Esophagus squamous epithelium (tissue), 5 donors: Measurements from ENCODE around the gene CDC73. TPM values are rescaled to one million over a fixed set of nuclear protein-coding genes. Genes with fewer than 3 reads are reported as not detected.
"Not testable (repeated sequence)": the region's sequence is repeated elsewhere in the genome, so short reads cannot be mapped to it uniquely, and the experiment has no call there.

Experiments used
- DNase-seq: peaks from one replicate; lab custom pipeline; 2025; lab: John Stamatoyannopoulos, UW
- H3K27ac ChIP-seq, 4 donors: fragments of 200-600 bp; sonication (generic); one replicate each; pipeline ENCODE4 v1.5.1; 2016 to 2019; ENCODE audit warnings: mild to moderate bottlenecking in 1 of 4
- H3K27me3 ChIP-seq, 4 donors: fragments of 200-600 bp; sonication (generic); 1 replicate in 3 of 4; 2 replicates in 1 of 4; pipeline versions ENCODE4 v1.5.1 to v1.6.0; 2017 to 2021; ENCODE audit warnings: antibody characterized with exemption in 1 of 4
- H3K36me3 ChIP-seq, 3 donors: fragments of 200-600 bp; sonication (generic); one replicate each; pipeline ENCODE4 v1.5.1; 2016 to 2019
- H3K4me1 ChIP-seq, 3 donors: fragments of 200-600 bp; sonication (generic); one replicate each; pipeline ENCODE4 v1.5.1; 2017 to 2019
- H3K4me3 ChIP-seq, 4 donors: fragments of 200-600 bp; sonication (generic); 1 replicate in 3 of 4; 2 replicates in 1 of 4; pipeline ENCODE4 v1.5.1; 2016 to 2019; ENCODE audit warnings: mild to moderate bottlenecking in 2 of 4, moderate library complexity in 1 of 4
- H3K9me3 ChIP-seq, 3 donors: fragments of 200-600 bp; sonication (generic); one replicate each; pipeline ENCODE4 v1.5.1; 2016 to 2019
- POLR2A ChIP-seq, 4 donors: fragments of 450-650 bp; IDR thresholded peaks; one replicate each; pipeline ENCODE4 v1.6.1; 2017; ENCODE audit warnings: antibody characterized with exemption in 4 of 4, mild to moderate bottlenecking in 4 of 4, moderate library complexity in 3 of 4
- WGBS, 2 donors: methylation state at CpG; one replicate each; pipeline ENCODE4 v1.1.5; 2018; 5-methylcytosine and 5-hydroxymethylcytosine counted together
- intact Hi-C: fragments of 100-400 bp; cut with DNase I; formaldehyde crosslinking; loops from one replicate; pipeline ENCODE4 v1.15.0; 2022
- total RNA-seq, 4 donors: library from RNA; depleted of rRNA; stranded (reverse); fragments of >200 nt; gene quantifications; one replicate each; pipeline ENCODE4 v1.1.0, GENCODE V29; 2016
- TF ChIP-seq, protein P1 (sequence below), 6 experiments: fragments of 450-650 bp in 4 of 6; fragments of 200-600 bp in 2 of 6; sonication (generic) in 2 of 6; IDR thresholded peaks; one replicate each; pipeline ENCODE4 v1.5.1; 2016 to 2019; ENCODE audit warnings: antibody characterized with exemption in 6 of 6, mild to moderate bottlenecking in 4 of 6, moderate library complexity in 4 of 6
- donor health status: DM: yes; HTN: yes; CAD: no.

The CDC73 gene
- total RNA-seq, 4 donors from 2014 or later: 17.3 to 39.5 (median 26.6) TPM

DNA sequence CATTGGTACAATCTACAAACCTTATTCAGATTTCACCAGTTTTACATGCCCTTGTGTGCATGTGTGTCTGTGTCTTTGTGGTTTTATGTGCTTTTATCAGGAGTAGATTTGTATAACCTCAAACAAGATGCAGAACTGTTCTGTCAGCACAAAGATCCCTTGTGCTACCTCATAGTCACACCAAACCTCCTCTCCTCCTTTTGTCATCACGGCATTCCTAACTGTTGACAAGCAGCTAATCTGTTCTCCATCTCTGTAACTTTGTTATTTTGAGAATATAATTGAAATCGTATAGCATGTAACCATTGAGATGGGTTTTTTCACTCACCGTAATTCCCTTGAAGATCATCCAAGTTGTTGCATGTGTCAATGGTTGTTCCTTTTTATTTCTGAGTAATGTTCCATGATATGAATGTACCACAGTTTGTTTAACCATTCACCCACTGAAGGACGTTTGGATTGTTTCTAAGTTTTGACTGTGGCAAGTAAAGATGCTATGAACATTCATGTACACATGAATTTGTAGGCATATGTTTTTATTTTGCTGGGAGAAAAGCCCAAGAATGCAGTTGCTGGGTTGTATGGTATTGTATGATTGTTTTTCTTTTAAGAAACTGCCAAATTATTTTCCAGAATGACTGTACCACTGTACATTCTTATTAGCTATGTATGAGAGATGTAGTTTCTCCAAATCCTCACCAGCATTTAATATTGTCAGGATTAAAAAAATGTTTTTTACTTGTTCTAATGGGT is 142.7 kb downstream of the CDC73 start:
- DNase-seq: no peak
- Histone ChIP-seq H3K9me3 (no peaks in the 10 kb centered on the region), H3K27ac (no peak overlapping the region), H3K27me3 (no peaks in the 10 kb centered on the region), H3K4me3 (no peak overlapping the region), H3K36me3 (no peaks in the 10 kb centered on the region), H3K4me1 (no peaks in the 10 kb centered on the region)
- intact Hi-C loops: no loop called here
- TF ChIP-seq, protein P1, sequence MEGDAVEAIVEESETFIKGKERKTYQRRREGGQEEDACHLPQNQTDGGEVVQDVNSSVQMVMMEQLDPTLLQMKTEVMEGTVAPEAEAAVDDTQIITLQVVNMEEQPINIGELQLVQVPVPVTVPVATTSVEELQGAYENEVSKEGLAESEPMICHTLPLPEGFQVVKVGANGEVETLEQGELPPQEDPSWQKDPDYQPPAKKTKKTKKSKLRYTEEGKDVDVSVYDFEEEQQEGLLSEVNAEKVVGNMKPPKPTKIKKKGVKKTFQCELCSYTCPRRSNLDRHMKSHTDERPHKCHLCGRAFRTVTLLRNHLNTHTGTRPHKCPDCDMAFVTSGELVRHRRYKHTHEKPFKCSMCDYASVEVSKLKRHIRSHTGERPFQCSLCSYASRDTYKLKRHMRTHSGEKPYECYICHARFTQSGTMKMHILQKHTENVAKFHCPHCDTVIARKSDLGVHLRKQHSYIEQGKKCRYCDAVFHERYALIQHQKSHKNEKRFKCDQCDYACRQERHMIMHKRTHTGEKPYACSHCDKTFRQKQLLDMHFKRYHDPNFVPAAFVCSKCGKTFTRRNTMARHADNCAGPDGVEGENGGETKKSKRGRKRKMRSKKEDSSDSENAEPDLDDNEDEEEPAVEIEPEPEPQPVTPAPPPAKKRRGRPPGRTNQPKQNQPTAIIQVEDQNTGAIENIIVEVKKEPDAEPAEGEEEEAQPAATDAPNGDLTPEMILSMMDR (IDR thresholded peaks at IDR 0.05): no peak
- TF ChIP-seq POLR2A (IDR thresholded peaks at IDR 0.05): no peak
- 78 to 79% methylated on average over 4 of the region's 4 CpGs for WGBS, 2 donors

DNA sequence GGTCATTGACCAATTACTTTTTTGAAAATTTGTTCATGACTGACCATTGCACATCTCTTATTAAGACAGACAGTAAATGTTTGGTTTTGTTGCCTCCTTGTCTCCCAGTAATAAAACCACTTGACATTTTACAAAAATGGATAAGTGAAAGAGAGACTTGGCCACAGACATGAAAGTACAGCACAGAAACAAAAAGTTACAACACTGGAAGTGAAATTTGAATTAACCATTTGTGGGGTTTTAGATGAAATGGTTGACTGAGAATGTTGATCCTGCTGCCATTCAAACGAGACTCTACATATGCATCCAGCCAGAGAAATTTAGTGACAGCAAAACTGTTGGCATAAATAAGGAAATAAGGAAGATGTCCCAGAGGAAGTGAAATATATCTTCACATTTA is 143.9 kb downstream of the CDC73 start:
- intact Hi-C loops: no loop called here
- DNase-seq: no peak

DNA sequence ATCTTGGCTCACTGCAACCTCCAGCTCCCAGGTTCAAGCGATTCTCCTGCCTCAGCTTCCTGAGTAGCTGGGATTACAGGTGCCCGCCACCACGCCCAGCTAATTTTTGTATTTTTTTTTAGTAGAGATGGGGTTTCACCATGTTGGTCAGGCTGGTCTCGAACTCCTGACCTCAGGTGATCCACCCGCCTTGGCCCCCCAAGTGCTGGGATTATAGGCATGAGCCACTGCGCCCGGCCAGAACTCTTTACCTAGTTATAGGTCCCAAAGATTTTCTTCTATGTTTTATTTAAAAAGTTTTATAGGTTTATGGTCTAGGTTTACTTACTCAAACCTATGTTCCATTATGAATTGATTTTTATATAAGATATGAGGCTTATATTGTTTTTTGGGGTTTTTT is 145.0 kb downstream of the CDC73 start:
- H3K4me1 ChIP-seq, H3K4me3 ChIP-seq, H3K36me3 ChIP-seq, H3K27me3 ChIP-seq, DNase-seq, H3K9me3 ChIP-seq, intact Hi-C loops, H3K27ac ChIP-seq: not testable (repeated sequence)
- WGBS, 2 donors: 94 to 97% methylated on average over 7 of the region's 7 CpGs

More for the DNA sequence above, 143.9 kb downstream of the CDC73 start:
- no peaks in the 10 kb centered on the region for H3K9me3 ChIP-seq
- no peaks in the 10 kb centered on the region for H3K27me3 ChIP-seq
- H3K27ac ChIP-seq: no peak overlapping the region
- H3K36me3 ChIP-seq: no peaks in the 10 kb centered on the region
- H3K4me3 ChIP-seq: no peak overlapping the region
- no peaks in the 10 kb centered on the region for H3K4me1 ChIP-seq
- TF ChIP-seq, protein P1 (IDR thresholded peaks at IDR 0.05): no peak
- TF ChIP-seq POLR2A (IDR thresholded peaks at IDR 0.05): no peak
- 50 to 72% methylated on average over 1 of the region's 1 CpG for WGBS, 2 donors

DNA sequence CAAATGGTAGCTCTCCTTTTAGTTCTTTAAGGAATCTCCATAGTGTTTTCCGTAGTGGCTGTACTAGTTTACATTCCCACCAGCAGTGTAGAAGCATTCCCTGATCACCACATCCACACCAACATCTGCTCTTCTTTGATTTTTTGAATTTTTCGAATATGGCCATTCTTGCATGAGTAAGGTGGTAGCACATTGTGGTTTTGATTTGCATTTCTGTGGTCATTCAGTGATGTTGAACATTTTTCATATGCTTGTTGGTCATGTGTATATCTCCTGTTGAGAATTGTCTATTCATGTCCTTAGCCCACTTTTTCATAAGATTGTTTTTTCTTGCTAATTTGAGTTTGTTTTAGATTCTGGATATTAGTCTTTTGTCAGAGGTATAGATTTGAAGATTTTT is 149.2 kb downstream of the CDC73 start:
- H3K4me1 ChIP-seq: no peaks in the 10 kb centered on the region
- no peak for DNase-seq
- no peaks in the 10 kb centered on the region for H3K36me3 ChIP-seq
- no peaks in the 10 kb centered on the region for H3K9me3 ChIP-seq
- no peaks in the 10 kb centered on the region for H3K27me3 ChIP-seq
- no peak overlapping the region for H3K4me3 ChIP-seq
- no peak overlapping the region for H3K27ac ChIP-seq
- 78 to 88% methylated on average over 2 of the region's 2 CpGs for WGBS, 2 donors
- TF ChIP-seq POLR2A (IDR thresholded peaks at IDR 0.05): no peak
- intact Hi-C loops: no loop called here

DNA sequence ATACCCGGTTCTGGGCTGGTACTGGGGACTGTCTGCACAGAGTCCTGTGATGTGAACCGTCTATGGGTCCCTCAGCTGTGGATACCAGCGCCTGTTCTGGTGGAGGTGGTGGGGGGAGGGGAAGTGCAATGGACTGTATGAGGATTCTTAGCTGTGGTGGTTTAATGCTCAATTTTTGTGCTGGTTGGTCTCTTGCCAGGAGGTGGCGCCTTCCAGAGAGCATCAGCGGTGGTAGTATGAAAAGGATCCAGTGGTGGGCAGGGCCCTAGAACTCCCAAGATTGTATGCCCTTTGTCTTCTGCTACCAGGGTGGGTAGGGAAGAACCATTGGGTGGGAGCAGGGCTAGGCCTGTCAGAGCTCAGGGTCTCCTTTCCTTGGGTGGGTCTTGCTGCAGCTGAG is 153.9 kb downstream of the CDC73 start:
- no peak for DNase-seq
- Histone ChIP-seq H3K4me1 (no peaks in the 10 kb centered on the region), H3K36me3 (no peaks in the 10 kb centered on the region), H3K9me3 (no peaks in the 10 kb centered on the region), H3K27ac (no peak overlapping the region), H3K27me3 (no peaks in the 10 kb centered on the region), H3K4me3 (no peak overlapping the region)
- no peak for TF ChIP-seq POLR2A (IDR thresholded peaks at IDR 0.05)
- TF ChIP-seq, protein P1 (IDR thresholded peaks at IDR 0.05): no peak
- WGBS, 2 donors: 100% methylated on average over 1 of the region's 5 CpGs; no CpG with 5 or more reads in 1 of the 2 donors
- intact Hi-C loops: no loop called here

DNA sequence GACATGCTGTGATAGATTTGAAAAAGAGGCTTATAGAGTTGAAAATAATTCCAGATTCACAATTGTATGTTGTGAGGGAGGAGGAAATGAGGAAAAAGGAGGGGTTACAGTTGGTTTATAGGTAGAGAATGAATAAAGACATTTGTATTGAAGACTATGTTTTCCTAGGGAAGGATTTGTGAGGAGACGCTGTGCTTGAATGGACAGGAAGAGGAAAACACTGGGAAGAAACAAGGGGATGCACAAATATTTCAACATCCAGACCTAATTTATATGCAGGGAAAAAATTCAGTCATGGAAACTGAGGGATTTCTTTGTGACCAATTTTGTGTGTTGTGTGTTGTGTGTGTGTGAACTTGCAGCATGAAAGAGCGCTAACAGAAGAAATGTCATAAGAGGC is 157.1 kb downstream of the CDC73 start:
- no peaks in the 10 kb centered on the region for H3K9me3 ChIP-seq
- TF ChIP-seq, protein P1 (IDR thresholded peaks at IDR 0.05): no peak
- TF ChIP-seq POLR2A (IDR thresholded peaks at IDR 0.05): no peak
- WGBS, 2 donors: 82 to 91% methylated on average over 2 of the region's 2 CpGs
- no peak for DNase-seq
- H3K27me3 ChIP-seq: no peaks in the 10 kb centered on the region
- intact Hi-C loops: no loop called here
- no peaks in the 10 kb centered on the region for H3K4me1 ChIP-seq
- H3K36me3 ChIP-seq: no peaks in the 10 kb centered on the region
- H3K27ac ChIP-seq: no peak overlapping the region
- H3K4me3 ChIP-seq: no peak overlapping the region
